Measurements from ENCODE around the gene DCDC2C.

DCDC2C gene

GRCh38 chr2:3712831-3713503 lies 9.6 kb downstream of the DCDC2C start:
- no peak for DNase-seq

GRCh38 chr2:3718679-3719078 lies 15.3 kb downstream of the DCDC2C start:
- no peak for DNase-seq

- DNase-seq: no peak
Measured at GRCh38 chr2:3725002-3725401, 21.6 kb downstream of the DCDC2C start.

GRCh38 chr2:3725458-3726250 lies 22.3 kb downstream of the DCDC2C start:
- no peak for DNase-seq

- no peak for DNase-seq
Measured at GRCh38 chr2:3726511-3726910, 23.1 kb downstream of the DCDC2C start.

GRCh38 chr2:3727397-3728045 lies 24.1 kb downstream of the DCDC2C start:
- DNase-seq: no peak

GRCh38 chr2:3728104-3729054 lies 25.0 kb downstream of the DCDC2C start:
- peak; percentile 21 to 56 for DNase-seq

- DNase-seq: no peak
Measured at GRCh38 chr2:3729055-3729448, 25.7 kb downstream of the DCDC2C start.

GRCh38 chr2:3729786-3730185 lies 26.4 kb downstream of the DCDC2C start:
- DNase-seq: no peak

GRCh38 chr2:3730646-3731045 lies 27.3 kb downstream of the DCDC2C start:
- no peak for DNase-seq

GRCh38 chr2:3731829-3732228 lies 28.5 kb downstream of the DCDC2C start:
- DNase-seq: no peak

GRCh38 chr2:3736112-3736511 lies 32.7 kb downstream of the DCDC2C start:
- no peak for DNase-seq

- no peak for DNase-seq
Measured at GRCh38 chr2:3737128-3737527, 33.8 kb downstream of the DCDC2C start.

GRCh38 chr2:3738454-3738853 lies 35.1 kb downstream of the DCDC2C start:
- DNase-seq: no peak

- DNase-seq: no peak
Measured at GRCh38 chr2:3739313-3739712, 35.9 kb downstream of the DCDC2C start.

GRCh38 chr2:3741396-3741795 lies 38.0 kb downstream of the DCDC2C start:
- no peak for DNase-seq

- DNase-seq: no peak
Measured at GRCh38 chr2:3741867-3742602, 38.7 kb downstream of the DCDC2C start.

GRCh38 chr2:3742743-3743508 lies 39.6 kb downstream of the DCDC2C start:
- DNase-seq: no peak

GRCh38 chr2:3743951-3744555 lies 40.7 kb downstream of the DCDC2C start:
- DNase-seq: no peak

- no peak for DNase-seq
Measured at GRCh38 chr2:3745920-3746319, 42.5 kb downstream of the DCDC2C start.
